ENCODE results near the gene PILRB.
"Not testable (repeated sequence)": the region's sequence is repeated elsewhere in the genome, so short reads cannot be mapped to it uniquely, and the experiment has no call there.

Gene PILRB

GRCh38 chr7:100346921-100347320 lies 11.0 kb upstream of the PILRB start:
- peaks cover 50% of the 10 kb centered on the region for H3K4me1 Mint-ChIP-seq
- H3K27me3 Mint-ChIP-seq = no peaks in the 10 kb centered on the region
- no peak for DNase-seq
- H3K9me3 Mint-ChIP-seq = no peaks in the 10 kb centered on the region
- H3K36me3 Mint-ChIP-seq = peaks cover 62% of the 10 kb centered on the region
- H3K27ac Mint-ChIP-seq = peak overlapping the region; percentile 49
- CTCF ChIA-PET = interaction anchor here (0.7 to 2.9 kb wide), 3 partner anchors 9 to 214 kb away, joined by 3 to 13 read pairs (median 3); no protein-coding TSS in a partner anchor
- no peak overlapping the region for H3K4me3 Mint-ChIP-seq

GRCh38 chr7:100348805-100349204 lies 9.1 kb upstream of the PILRB start:
- DNase-seq = no peak
- H3K4me3 Mint-ChIP-seq = no peak overlapping the region
- H3K27ac Mint-ChIP-seq = no peak overlapping the region
- peaks cover 57% of the 10 kb centered on the region for H3K36me3 Mint-ChIP-seq
- H3K9me3 Mint-ChIP-seq = no peaks in the 10 kb centered on the region
- no peaks in the 10 kb centered on the region for H3K27me3 Mint-ChIP-seq
- H3K4me1 Mint-ChIP-seq = peaks cover 52% of the 10 kb centered on the region
- CTCF ChIA-PET = no interaction called here

- Mint-ChIP-seq H3K4me3 (no peak overlapping the region), H3K36me3 (peaks cover 53% of the 10 kb centered on the region), H3K27ac (peak overlapping the region; percentile 72), H3K9me3 (no peaks in the 10 kb centered on the region), H3K27me3 (no peaks in the 10 kb centered on the region), H3K4me1 (peaks cover 42% of the 10 kb centered on the region)
- CTCF ChIA-PET = no interaction called here
- no peak for DNase-seq
Measured at GRCh38 chr7:100349757-100350156, 8.2 kb upstream of the PILRB start.

- peaks cover 37% of the 10 kb centered on the region for H3K4me1 Mint-ChIP-seq
- CTCF ChIA-PET = no interaction called here
- H3K4me3 Mint-ChIP-seq = peak overlapping the region; percentile 26
- H3K36me3 Mint-ChIP-seq = peaks cover 55% of the 10 kb centered on the region
- peak overlapping the region; percentile 81 for H3K27ac Mint-ChIP-seq
- H3K9me3 Mint-ChIP-seq = no peaks in the 10 kb centered on the region
- H3K27me3 Mint-ChIP-seq = no peaks in the 10 kb centered on the region
- DNase-seq = no peak
Measured at GRCh38 chr7:100351657-100352058, 6.3 kb upstream of the PILRB start.

- DNase-seq, H3K27me3 Mint-ChIP-seq, CTCF ChIA-PET, H3K4me3 Mint-ChIP-seq, H3K9me3 Mint-ChIP-seq: not testable (repeated sequence)
- H3K27ac Mint-ChIP-seq = peak overlapping the region; percentile 80
- H3K36me3 Mint-ChIP-seq = peaks cover 49% of the 10 kb centered on the region
- H3K4me1 Mint-ChIP-seq = peaks cover 37% of the 10 kb centered on the region
Measured at GRCh38 chr7:100352230-100352781, 5.6 kb upstream of the PILRB start.

- CTCF ChIA-PET = interaction anchor here (1.0 to 1.2 kb wide), 2 partner anchors 54 to 57 kb away, joined by 3 to 4 read pairs; no protein-coding TSS in a partner anchor
- Mint-ChIP-seq H3K27ac (peak overlapping the region; percentile 84), H3K27me3 (no peaks in the 10 kb centered on the region), H3K9me3 (no peaks in the 10 kb centered on the region), H3K4me1 (peaks cover 37% of the 10 kb centered on the region), H3K4me3 (no peak overlapping the region), H3K36me3 (peaks cover 43% of the 10 kb centered on the region)
- DNase-seq = no peak
Measured at GRCh38 chr7:100352984-100353684, 4.8 kb upstream of the PILRB start.

GRCh38 chr7:100353685-100354330 lies 4.1 kb upstream of the PILRB start:
- H3K4me1 Mint-ChIP-seq = peaks cover 37% of the 10 kb centered on the region
- no peaks in the 10 kb centered on the region for H3K27me3 Mint-ChIP-seq
- H3K4me3 Mint-ChIP-seq = no peak overlapping the region
- H3K36me3 Mint-ChIP-seq = peaks cover 40% of the 10 kb centered on the region
- no peak for DNase-seq
- H3K9me3 Mint-ChIP-seq = no peaks in the 10 kb centered on the region
- CTCF ChIA-PET = interaction anchor here (1.0 to 1.2 kb wide), 2 partner anchors 54 to 56 kb away, joined by 3 to 4 read pairs; no protein-coding TSS in a partner anchor
- peak overlapping the region; percentile 84 for H3K27ac Mint-ChIP-seq

- H3K36me3 Mint-ChIP-seq = peaks cover 36% of the 10 kb centered on the region
- no peak for DNase-seq
- H3K27me3 Mint-ChIP-seq = no peaks in the 10 kb centered on the region
- H3K27ac Mint-ChIP-seq = no peak overlapping the region
- peaks cover 21% of the 10 kb centered on the region for H3K4me1 Mint-ChIP-seq
- H3K9me3 Mint-ChIP-seq = no peaks in the 10 kb centered on the region
- no peak overlapping the region for H3K4me3 Mint-ChIP-seq
- CTCF ChIA-PET = no interaction called here
Measured at GRCh38 chr7:100356416-100357068, 1.4 kb upstream of the PILRB start.

- no peaks in the 10 kb centered on the region for H3K27me3 Mint-ChIP-seq
- DNase-seq = no peak
- H3K36me3 Mint-ChIP-seq = peaks cover 40% of the 10 kb centered on the region
- no peaks in the 10 kb centered on the region for H3K9me3 Mint-ChIP-seq
- H3K27ac Mint-ChIP-seq = no peak overlapping the region
- CTCF ChIA-PET = no interaction called here
- no peak overlapping the region for H3K4me3 Mint-ChIP-seq
- H3K4me1 Mint-ChIP-seq = peaks cover 16% of the 10 kb centered on the region
Measured at GRCh38 chr7:100357131-100357561, 771 bp upstream of the PILRB start.

- CTCF ChIA-PET = interaction anchor here (0.9 to 1.6 kb wide), 2 partner anchors 48 to 226 kb away, joined by 3 to 9 read pairs; no protein-coding TSS in a partner anchor
- Mint-ChIP-seq H3K4me3 (no peak overlapping the region), H3K4me1 (peaks cover 3% of the 10 kb centered on the region), H3K27ac (no peak overlapping the region), H3K27me3 (no peaks in the 10 kb centered on the region), H3K9me3 (no peaks in the 10 kb centered on the region), H3K36me3 (peaks cover 49% of the 10 kb centered on the region)
- DNase-seq = no peak
Measured at GRCh38 chr7:100358857-100359212, 918 bp downstream of the PILRB start.

- Mint-ChIP-seq H3K4me3 (no peak overlapping the region), H3K4me1 (peaks cover 11% of the 10 kb centered on the region), H3K27ac (no peak overlapping the region), H3K27me3 (no peaks in the 10 kb centered on the region), H3K36me3 (peaks cover 52% of the 10 kb centered on the region), H3K9me3 (no peaks in the 10 kb centered on the region)
- DNase-seq = no peak
- CTCF ChIA-PET = interaction anchor here (1.6 kb wide), 1 partner anchor 47 kb away, joined by 9 read pairs; no protein-coding TSS in a partner anchor
Measured at GRCh38 chr7:100360135-100360854, 2.4 kb downstream of the PILRB start.

- no peak for DNase-seq
- CTCF ChIA-PET = no interaction called here
- no peaks in the 10 kb centered on the region for H3K9me3 Mint-ChIP-seq
- H3K27ac Mint-ChIP-seq = no peak overlapping the region
- peaks cover 30% of the 10 kb centered on the region for H3K4me1 Mint-ChIP-seq
- H3K4me3 Mint-ChIP-seq = no peak overlapping the region
- peaks cover 60% of the 10 kb centered on the region for H3K36me3 Mint-ChIP-seq
- no peaks in the 10 kb centered on the region for H3K27me3 Mint-ChIP-seq
Measured at GRCh38 chr7:100363098-100363497, 5.2 kb downstream of the PILRB start.

- DNase-seq, H3K27ac Mint-ChIP-seq, H3K27me3 Mint-ChIP-seq, CTCF ChIA-PET, H3K4me3 Mint-ChIP-seq, H3K9me3 Mint-ChIP-seq: not testable (repeated sequence)
- Mint-ChIP-seq H3K36me3 (peaks cover 60% of the 10 kb centered on the region), H3K4me1 (peaks cover 30% of the 10 kb centered on the region)
Measured at GRCh38 chr7:100363797-100364196, 5.9 kb downstream of the PILRB start.

GRCh38 chr7:100364480-100364879 lies 6.6 kb downstream of the PILRB start:
- Mint-ChIP-seq H3K4me1 (peaks cover 30% of the 10 kb centered on the region), H3K4me3 (no peak overlapping the region), H3K27me3 (no peaks in the 10 kb centered on the region), H3K9me3 (no peaks in the 10 kb centered on the region), H3K27ac (no peak overlapping the region), H3K36me3 (peaks cover 56% of the 10 kb centered on the region)
- no peak for DNase-seq
- CTCF ChIA-PET = no interaction called here
